Stimulated activated CD4-positive, alpha-beta T cell treated with anti-CD3 and anti-CD28 coated beads, Interleukin-4, amount 100 ng/mL, for 24 hours (primary cell): Measurements from ENCODE around the gene LPP.

Experiments used
- DNase-seq: peaks from one replicate; pipeline ENCODE4 v3.0.0-alpha.2; 2020

The LPP gene

GRCh38 chr3:188339410-188340295, 185.7 kb downstream of the LPP start:
- DNase-seq = peak; percentile 60

GRCh38 chr3:188341501-188341900, 187.5 kb downstream of the LPP start:
- no peak for DNase-seq

- no peak for DNase-seq
These were observed 189.2 kb downstream of the LPP start for GRCh38 chr3:188342991-188343732.

GRCh38 chr3:188343894-188344293, 189.9 kb downstream of the LPP start:
- no peak for DNase-seq

GRCh38 chr3:188345223-188345622, 191.3 kb downstream of the LPP start:
- no peak for DNase-seq

- DNase-seq = no peak
These were observed 194.7 kb downstream of the LPP start for GRCh38 chr3:188348435-188349244.

GRCh38 chr3:188349351-188349901, 195.5 kb downstream of the LPP start:
- no peak for DNase-seq

- DNase-seq = no peak
These were observed 196.0 kb downstream of the LPP start for GRCh38 chr3:188349933-188350332.

- no peak for DNase-seq
These were observed 197.0 kb downstream of the LPP start for GRCh38 chr3:188350961-188351360.

- DNase-seq = no peak
These were observed 197.7 kb downstream of the LPP start for GRCh38 chr3:188351648-188352047.

- no peak for DNase-seq
These were observed 198.4 kb downstream of the LPP start for GRCh38 chr3:188352196-188352927.

GRCh38 chr3:188353426-188353825, 199.5 kb downstream of the LPP start:
- DNase-seq = no peak

GRCh38 chr3:188358787-188359493, 205.0 kb downstream of the LPP start:
- peak; percentile 15 for DNase-seq

- no peak for DNase-seq
These were observed 206.5 kb downstream of the LPP start for GRCh38 chr3:188360364-188360881.

GRCh38 chr3:188361888-188362287, 207.9 kb downstream of the LPP start:
- DNase-seq = peak; percentile 15

GRCh38 chr3:188362405-188362831, 208.5 kb downstream of the LPP start:
- peak; percentile 9 for DNase-seq

- no peak for DNase-seq
These were observed 211.2 kb downstream of the LPP start for GRCh38 chr3:188365184-188365583.

- DNase-seq = no peak
These were observed 212.2 kb downstream of the LPP start for GRCh38 chr3:188365988-188366698.

- DNase-seq = no peak
These were observed 213.7 kb downstream of the LPP start for GRCh38 chr3:188367678-188368077.

- no peak for DNase-seq
These were observed 215.6 kb downstream of the LPP start for GRCh38 chr3:188369526-188369925.
